HepG2 (cell line): ENCODE data around the gene SRSF2.

ENCODE experiments used
- AKNA ChIP-seq: sonication (generic); formaldehyde crosslinking; IDR thresholded peaks from 2 replicates; pipeline ENCODE4 v1.4.0; 2020; ENCODE audit warnings: missing genetic modification reagents, borderline replicate concordance
- GABPB1 ChIP-seq: IDR thresholded peaks from 2 replicates; pipeline ENCODE4 v1.6.1; 2016; ENCODE audit warnings: mild to moderate bottlenecking, missing genetic modification reagents, moderate library complexity, missing compliant biosample characterization
- IRX3 ChIP-seq: sonication (generic); formaldehyde crosslinking; IDR thresholded peaks from 2 replicates; pipeline ENCODE4 v1.8.1; 2023; ENCODE audit warnings: mild to moderate bottlenecking, low read depth, missing genetic modification reagents, borderline replicate concordance
- SSRP1 ChIP-seq: IDR thresholded peaks from 2 replicates; pipeline ENCODE4 v1.6.1; 2016; ENCODE audit warnings: control low read depth
- TBP ChIP-seq: sonication (generic); formaldehyde crosslinking; IDR thresholded peaks from 2 replicates; pipeline ENCODE4 v1.5.0; 2020; ENCODE audit warnings: missing genetic modification reagents
- ZNF567 ChIP-seq: sonication (generic); formaldehyde crosslinking; IDR thresholded peaks from 2 replicates; pipeline ENCODE4 v1.8.1; 2023; ENCODE audit warnings: mild to moderate bottlenecking, missing genetic modification reagents, borderline replicate concordance
- ZNF792 ChIP-seq: IDR thresholded peaks from 2 replicates; pipeline ENCODE4 v1.6.1; 2016

- TF ChIP-seq AKNA (CRISPR knock-in tag) (no peak), ZNF792 (CRISPR knock-in tag) (no peak), ZNF567 (no peak), GABPB1 (CRISPR knock-in tag) (no peak), SSRP1 (no peak), TBP (CRISPR knock-in tag) (no peak), IRX3 (CRISPR knock-in tag) (no peak)
These were observed 3.5 kb downstream of the SRSF2 start for GRCh38 chr17:76733618-76733957.
